ENCODE measurements around the gene LMNTD2. TPM values are rescaled to one million over a fixed set of nuclear protein-coding genes. Genes with fewer than 3 reads are reported as not detected.

Gene LMNTD2
- total RNA-seq, 1 donor from 2014 or later, result 2.3 TPM

GRCh38 chr11:607020-607780, 46.7 kb upstream of the LMNTD2 start:
- Mint-ChIP-seq H3K27ac (ENCODE audit: unreplicated experiment) (peak overlapping the region; percentile 62), H3K4me3 (ENCODE audit: unreplicated experiment) (peak overlapping the region; percentile 67), H3K36me3 (ENCODE audit: unreplicated experiment) (peaks cover 4% of the 10 kb centered on the region)

GRCh38 chr11:606245-606644, 45.7 kb upstream of the LMNTD2 start:
- no peak for TF ChIP-seq CTCF (IDR thresholded peaks at IDR 0.05; ENCODE audit: partially characterized antibody, unreplicated experiment)
- Mint-ChIP-seq H3K9me3 (ENCODE audit: unreplicated experiment) (peaks cover 9% of the 10 kb centered on the region), H3K4me3 (ENCODE audit: unreplicated experiment) (no peak overlapping the region), H3K36me3 (ENCODE audit: unreplicated experiment) (peaks cover 4% of the 10 kb centered on the region), H3K27ac (ENCODE audit: unreplicated experiment) (no peak overlapping the region), H3K4me1 (ENCODE audit: low read depth, unreplicated experiment) (peaks cover 1% of the 10 kb centered on the region), H3K27me3 (ENCODE audit: unreplicated experiment) (peaks cover 2% of the 10 kb centered on the region)
- DNase-seq, result no peak

More at GRCh38 chr11:607020-607780, 46.7 kb upstream of the LMNTD2 start:
- no peak for TF ChIP-seq CTCF (IDR thresholded peaks at IDR 0.05; ENCODE audit: partially characterized antibody, unreplicated experiment)
- H3K4me1 Mint-ChIP-seq (ENCODE audit: low read depth, unreplicated experiment), result peaks cover 4% of the 10 kb centered on the region
- peaks cover 5% of the 10 kb centered on the region for H3K27me3 Mint-ChIP-seq (ENCODE audit: unreplicated experiment)
- no peak for DNase-seq
- H3K9me3 Mint-ChIP-seq (ENCODE audit: unreplicated experiment), result peaks cover 10% of the 10 kb centered on the region

GRCh38 chr11:605286-606129, 45.0 kb upstream of the LMNTD2 start:
- no peak overlapping the region for H3K4me3 Mint-ChIP-seq (ENCODE audit: unreplicated experiment)
- no peak for DNase-seq
- peaks cover 9% of the 10 kb centered on the region for H3K9me3 Mint-ChIP-seq (ENCODE audit: unreplicated experiment)
- peaks cover 4% of the 10 kb centered on the region for H3K36me3 Mint-ChIP-seq (ENCODE audit: unreplicated experiment)
- TF ChIP-seq CTCF (IDR thresholded peaks at IDR 0.05; ENCODE audit: partially characterized antibody, unreplicated experiment), result no peak
- H3K27me3 Mint-ChIP-seq (ENCODE audit: unreplicated experiment), result no peaks in the 10 kb centered on the region
- no peaks in the 10 kb centered on the region for H3K4me1 Mint-ChIP-seq (ENCODE audit: low read depth, unreplicated experiment)
- H3K27ac Mint-ChIP-seq (ENCODE audit: unreplicated experiment), result no peak overlapping the region

GRCh38 chr11:603154-603553, 42.6 kb upstream of the LMNTD2 start:
- peaks cover 2% of the 10 kb centered on the region for H3K27me3 Mint-ChIP-seq (ENCODE audit: unreplicated experiment)
- H3K36me3 Mint-ChIP-seq (ENCODE audit: unreplicated experiment), result peaks cover 4% of the 10 kb centered on the region
- H3K4me1 Mint-ChIP-seq (ENCODE audit: low read depth, unreplicated experiment), result no peaks in the 10 kb centered on the region
- TF ChIP-seq CTCF (IDR thresholded peaks at IDR 0.05; ENCODE audit: partially characterized antibody, unreplicated experiment), result no peak
- H3K27ac Mint-ChIP-seq (ENCODE audit: unreplicated experiment), result no peak overlapping the region
- H3K9me3 Mint-ChIP-seq (ENCODE audit: unreplicated experiment), result peaks cover 9% of the 10 kb centered on the region
- no peak overlapping the region for H3K4me3 Mint-ChIP-seq (ENCODE audit: unreplicated experiment)
- no peak for DNase-seq
